Left hindlimb (tissue), 1 donor: ENCODE data around the gene CPTP.
"Not testable (repeated sequence)": the region's sequence is repeated elsewhere in the genome, so short reads cannot be mapped to it uniquely, and the experiment has no call there.

Experiments used
- DNase-seq: peaks from one replicate; pipeline ENCODE4 v3.0.0-alpha.2; 2018

The CPTP gene

GRCh38 chr1:1352786-1353388 is 28.3 kb downstream of the CPTP start:
- no peak for DNase-seq

DNA sequence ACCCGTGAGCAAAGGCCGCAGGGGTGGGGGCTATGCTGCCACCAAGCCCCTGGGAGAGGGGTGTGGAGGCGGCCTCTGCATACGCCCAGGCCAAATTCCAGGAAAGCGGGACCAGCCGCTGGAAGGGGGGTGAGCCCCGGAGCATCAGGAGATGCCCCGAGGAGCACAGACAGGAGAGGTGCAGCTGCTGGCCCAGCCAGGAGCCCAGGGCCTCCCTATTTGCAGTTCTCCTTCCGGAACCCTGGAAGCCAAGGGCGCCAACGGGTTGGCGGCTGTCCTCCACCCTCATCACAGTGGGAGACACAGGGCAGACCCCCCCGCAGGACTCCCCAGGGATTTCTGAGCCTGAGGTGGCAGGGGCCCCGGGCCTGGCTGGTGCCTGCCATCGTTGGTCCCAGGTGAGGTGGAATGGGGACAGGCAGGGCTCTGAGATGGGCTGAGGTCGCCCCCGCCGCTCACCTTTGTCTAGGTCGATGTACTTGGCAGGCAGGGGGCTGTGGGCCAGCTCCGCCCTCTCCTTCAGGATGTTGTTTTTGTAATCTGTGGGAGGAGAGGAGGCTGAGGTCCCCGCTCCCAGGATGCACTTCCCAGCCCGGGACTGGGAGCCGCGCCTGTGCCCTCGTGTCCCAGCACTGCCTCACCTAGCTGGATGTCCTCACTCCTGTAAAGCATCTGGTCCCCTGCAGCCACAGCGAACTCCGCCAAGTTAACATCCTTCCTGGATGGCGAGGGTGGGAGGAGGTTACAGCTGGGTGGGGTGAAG is 29.0 kb downstream of the CPTP start:
- peak; percentile 41 for DNase-seq

- DNase-seq: peak; percentile 44
Measured at GRCh38 chr1:1354271-1355247, 30.0 kb downstream of the CPTP start.

GRCh38 chr1:1355416-1355815 is 30.8 kb downstream of the CPTP start:
- DNase-seq: peak; percentile 50

DNA sequence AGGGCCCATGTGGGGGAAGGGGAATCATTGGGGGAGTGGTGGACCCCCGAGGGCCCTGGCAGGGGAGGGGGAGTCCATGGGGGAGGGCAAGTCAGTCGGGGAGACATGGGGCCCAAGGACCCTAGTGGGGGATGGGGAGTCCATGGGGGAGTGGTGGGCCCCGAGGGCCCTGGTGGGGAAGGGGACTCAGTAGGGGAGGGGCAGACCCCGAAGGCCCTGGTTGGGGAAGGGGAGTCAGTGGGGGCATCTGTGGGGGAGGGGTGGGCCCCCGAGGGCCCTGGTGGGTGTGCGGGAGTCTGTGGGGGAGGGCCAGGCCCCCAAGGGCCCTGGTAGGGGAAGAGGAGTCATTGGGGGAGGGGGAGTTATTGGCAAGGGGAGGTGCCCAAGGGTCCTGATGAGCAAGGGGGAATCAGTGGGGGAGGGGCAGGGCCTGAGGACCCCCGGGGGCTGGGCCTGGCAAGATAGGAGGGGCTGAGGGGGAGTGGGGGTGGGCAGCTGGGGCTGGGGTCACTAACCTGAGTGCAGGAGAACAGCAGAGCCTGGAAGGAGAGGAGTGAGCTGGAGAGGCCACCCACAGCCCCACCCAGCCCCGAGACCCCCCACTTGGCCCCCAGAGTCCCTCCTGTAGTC is 31.7 kb downstream of the CPTP start:
- peak; percentile 48 for DNase-seq

- peak; percentile 52 for DNase-seq
Measured at GRCh38 chr1:1356796-1357401, 32.3 kb downstream of the CPTP start.

DNA sequence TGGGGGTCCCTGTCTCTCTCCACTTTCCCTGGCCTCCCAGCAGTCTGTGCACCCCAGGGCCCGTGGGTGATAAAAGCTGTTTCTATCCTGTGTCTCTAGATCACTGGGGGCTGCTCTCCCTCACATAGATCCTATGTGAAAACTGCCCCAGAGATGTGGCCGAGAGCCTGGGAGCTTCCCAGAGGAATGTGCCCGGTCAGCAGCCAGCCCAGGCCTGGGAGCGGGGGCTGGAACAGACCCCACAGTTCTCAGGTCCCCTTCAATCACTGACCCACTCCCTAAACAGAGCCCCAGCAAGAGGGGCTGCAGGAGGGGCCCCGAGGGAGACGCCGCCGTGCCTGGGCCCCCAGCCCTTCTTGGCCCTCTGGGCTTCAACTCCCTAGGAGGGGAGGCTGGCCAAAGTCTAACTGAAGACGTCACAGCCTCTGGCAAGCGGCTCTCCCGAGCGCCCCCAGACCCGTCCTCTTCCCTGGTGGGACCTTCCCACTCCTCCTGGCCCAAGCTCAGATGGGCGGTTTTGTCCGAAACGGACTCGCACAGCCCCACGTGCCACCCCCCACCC is 33.4 kb downstream of the CPTP start:
- DNase-seq: no peak

DNA sequence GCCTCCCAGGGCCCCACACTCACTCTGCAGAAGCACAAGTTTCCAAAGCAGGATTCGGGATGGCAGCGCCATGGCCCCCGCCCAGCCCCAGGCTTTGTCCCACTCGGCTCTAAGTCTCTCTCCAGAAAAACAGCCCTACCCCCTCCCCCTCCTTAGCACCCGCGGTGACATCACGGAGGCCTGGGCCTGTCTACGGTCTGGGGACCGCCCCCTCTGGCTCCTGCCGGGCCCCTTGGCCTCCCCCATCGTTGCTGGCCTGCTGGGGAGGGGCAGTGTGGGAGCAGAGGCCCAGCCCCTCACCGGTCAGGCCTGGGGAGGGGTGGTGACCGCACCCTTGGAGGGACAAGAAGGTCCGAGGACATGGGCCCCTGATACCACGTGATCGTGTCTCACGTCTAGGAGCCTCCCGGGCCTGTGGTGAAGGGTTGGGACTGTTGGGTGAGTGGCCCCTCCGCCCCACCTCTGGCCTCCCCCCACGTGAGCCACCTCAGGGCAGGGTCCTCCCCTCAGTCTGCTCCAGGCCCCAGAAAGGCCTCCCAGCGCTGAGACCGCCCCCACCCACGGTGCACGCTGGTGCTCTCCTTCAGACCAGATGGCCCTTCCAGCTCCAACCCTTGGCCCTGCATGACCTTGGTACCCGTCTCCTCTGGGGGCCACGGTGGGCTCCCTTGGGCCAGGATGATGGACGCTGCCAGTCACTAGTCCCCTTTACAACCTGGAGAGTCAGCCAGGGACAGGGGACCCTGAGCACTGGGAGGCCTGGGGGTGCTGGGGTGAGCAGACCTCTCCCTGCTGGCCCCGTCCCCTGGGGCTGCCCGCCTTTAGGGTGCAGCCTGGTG is 34.0 kb downstream of the CPTP start, which contains the start of gene MXRA8:
Gene MXRA8 (minus strand): TSS at position 123 of the 839 bp plus-strand sequence. CDS start 51 bp downstream, at position 72.
- peak; percentile 95 for DNase-seq

DNA sequence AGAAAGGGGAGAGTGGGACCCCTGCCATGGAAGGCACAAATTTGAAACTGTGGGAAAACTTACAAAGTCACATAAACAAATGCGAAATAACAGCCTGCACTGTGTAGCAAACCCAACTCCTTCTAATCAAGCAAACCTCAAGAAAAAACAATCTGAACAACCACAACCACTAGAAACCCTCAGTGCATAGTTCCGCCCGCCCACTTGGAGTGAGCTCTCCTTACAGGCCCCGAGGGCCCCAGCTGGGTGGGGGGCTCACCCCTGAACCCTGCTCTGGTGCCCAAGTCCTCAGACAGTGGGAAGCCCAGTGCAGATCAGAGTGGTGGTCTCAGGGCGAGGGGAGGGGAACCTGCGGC is 34.7 kb downstream of the CPTP start:
- peak; percentile 78 for DNase-seq

DNA sequence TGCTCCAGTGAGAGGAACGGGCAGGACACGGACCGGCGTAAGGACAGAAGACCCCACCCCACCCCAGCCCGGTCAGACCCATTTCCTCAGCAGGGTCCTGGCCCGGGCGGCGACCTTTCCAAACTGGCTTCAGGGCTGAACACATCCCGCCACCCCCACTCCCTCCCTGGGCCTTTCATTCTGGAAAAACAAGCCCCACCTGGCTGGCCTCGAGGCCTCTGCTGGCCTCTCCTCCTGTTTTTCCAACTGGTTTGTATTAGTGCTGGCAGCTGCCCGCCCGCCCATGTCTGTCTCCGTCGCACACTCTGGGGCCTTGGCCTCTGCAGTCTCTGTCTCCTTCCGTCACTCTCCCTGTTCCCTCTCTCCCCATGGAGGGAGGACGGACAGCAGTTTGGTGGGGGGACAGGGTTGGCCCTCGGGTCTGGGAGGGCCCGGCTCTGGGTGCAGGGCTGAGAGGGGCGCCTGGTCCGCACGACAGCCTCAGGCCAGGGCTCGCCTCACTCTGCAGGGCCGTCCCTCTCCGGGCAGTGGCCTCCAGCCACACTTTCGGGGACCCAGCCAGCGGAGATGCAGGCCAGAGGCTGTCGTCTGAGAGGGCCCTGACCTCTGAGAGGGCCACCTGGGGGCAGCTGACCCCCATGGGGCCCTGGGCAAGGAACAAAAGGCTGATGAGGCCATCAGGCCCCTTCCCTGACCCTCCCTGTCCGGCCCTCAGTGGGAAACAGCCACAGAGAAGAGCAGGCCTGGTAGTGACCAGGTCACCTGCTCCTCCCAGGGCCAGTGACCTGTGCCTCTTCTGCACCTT is 35.3 kb downstream of the CPTP start:
- DNase-seq: peak; percentile 88

GRCh38 chr1:1360506-1361169 is 36.0 kb downstream of the CPTP start:
- DNase-seq: peak; percentile 85

DNA sequence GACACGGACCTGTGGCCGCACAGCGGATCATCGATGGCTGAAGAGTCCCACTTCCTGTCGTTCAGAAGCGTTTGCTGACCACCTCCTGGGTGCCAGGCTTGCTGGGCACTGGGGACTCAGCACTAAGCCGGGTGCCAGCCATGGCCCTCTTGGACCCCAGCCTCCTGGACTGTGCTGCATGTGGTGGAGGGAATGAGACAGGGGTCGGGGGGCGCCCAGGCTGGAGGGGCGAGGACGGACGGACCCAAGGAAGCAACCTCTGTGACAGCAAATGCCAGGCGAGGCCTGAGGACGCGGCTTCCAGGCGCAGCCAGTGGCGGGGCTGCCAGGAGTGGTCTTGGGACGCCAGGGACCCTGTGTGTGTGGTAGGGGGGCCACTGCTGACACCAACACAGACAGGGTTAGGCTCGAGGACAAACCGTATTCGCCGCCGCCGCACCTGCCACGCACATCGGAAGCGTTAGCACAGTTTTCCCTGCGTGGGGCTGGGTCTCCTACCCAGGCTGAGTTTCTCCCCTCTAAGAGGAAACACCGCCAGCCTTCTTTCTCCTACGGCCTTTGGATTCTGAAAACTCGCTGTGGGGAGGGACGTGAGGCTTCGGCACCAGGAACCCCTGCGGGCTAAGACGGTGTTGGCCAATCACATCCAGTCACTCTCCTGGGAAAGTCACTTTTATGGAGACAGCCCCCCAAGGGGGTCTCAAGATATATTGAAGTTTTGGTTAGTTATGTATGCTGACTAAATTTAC is 36.8 kb downstream of the CPTP start:
- no peak for DNase-seq

DNA sequence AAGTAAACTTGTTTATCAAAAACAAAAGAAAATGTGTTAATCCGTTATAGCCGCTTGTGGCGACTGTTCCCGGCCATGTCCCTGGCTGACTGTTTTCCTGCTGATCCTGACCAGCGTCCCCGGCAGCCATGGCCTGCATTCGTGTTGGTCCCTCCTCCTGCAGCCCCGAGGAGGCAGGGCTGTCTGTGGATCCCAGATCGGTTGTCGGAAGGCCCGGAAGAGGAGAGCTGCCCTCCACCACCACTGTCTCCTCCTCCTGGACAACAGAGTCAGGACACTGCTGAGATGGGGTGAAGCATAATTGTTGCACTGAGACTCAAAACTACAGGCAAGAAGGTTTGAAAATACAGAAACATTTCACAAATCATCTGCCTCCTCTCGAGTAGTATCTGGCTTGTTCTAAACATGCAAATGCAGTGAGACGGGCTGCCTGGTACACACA is 37.4 kb downstream of the CPTP start:
- DNase-seq: peak; percentile 84

- DNase-seq: no peak
Measured at GRCh38 chr1:1364266-1364665, 39.7 kb downstream of the CPTP start.

- DNase-seq: no peak
Measured at GRCh38 chr1:1365875-1366698, 41.5 kb downstream of the CPTP start.

GRCh38 chr1:1366699-1367066 is 42.1 kb downstream of the CPTP start:
- no peak for DNase-seq

DNA sequence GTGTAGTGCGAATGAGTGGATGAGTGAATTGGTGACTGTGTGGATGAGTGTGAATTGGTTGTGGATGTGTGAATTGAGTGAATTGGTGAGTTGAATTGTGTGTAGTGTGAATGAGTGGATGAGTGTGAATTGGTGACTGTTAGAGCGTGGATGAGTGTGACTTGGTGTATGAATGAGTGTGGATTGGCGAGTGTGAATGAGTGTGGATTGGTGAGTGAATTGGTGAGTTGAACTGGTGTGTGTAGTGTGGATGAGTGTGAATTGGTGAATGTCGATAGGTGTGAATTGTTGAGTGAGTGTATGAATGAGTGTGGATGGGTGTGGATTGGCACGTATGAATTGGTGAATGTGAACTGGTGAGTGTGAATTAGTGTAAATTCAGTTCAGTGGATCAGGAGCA is 42.7 kb downstream of the CPTP start:
- no peak for DNase-seq

- not testable (repeated sequence) for DNase-seq
Measured at GRCh38 chr1:1370094-1370493, 45.5 kb downstream of the CPTP start.
